ENCODE data around the gene PLA2G15. TPM values are rescaled to one million over a fixed set of nuclear protein-coding genes. Genes with fewer than 3 reads are reported as not detected.
A peak's percentile ranks its signal among the peaks of the same experiment; 100 is the strongest.

The PLA2G15 gene
- total RNA-seq, 1 experiment from 2014 or later, result 10.2 TPM

GRCh38 chr16:68236826-68237242, 8.3 kb upstream of the PLA2G15 start (continued):
- TF ChIP-seq FOXK1 (CRISPR knock-in tag; IDR thresholded peaks at IDR 0.05) (no peak), AR (CRISPR knock-in tag; IDR thresholded peaks at IDR 0.05) (no peak)
- TF ChIP-seq, protein P1, sequence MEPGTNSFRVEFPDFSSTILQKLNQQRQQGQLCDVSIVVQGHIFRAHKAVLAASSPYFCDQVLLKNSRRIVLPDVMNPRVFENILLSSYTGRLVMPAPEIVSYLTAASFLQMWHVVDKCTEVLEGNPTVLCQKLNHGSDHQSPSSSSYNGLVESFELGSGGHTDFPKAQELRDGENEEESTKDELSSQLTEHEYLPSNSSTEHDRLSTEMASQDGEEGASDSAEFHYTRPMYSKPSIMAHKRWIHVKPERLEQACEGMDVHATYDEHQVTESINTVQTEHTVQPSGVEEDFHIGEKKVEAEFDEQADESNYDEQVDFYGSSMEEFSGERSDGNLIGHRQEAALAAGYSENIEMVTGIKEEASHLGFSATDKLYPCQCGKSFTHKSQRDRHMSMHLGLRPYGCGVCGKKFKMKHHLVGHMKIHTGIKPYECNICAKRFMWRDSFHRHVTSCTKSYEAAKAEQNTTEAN (CRISPR knock-in tag; IDR thresholded peaks at IDR 0.05), result no peak

GRCh38 chr16:68237243-68238028, 7.7 kb upstream of the PLA2G15 start:
- H3K4me3 Mint-ChIP-seq, result peak overlapping the region; percentile 94
- no peaks in the 10 kb centered on the region for H3K9me3 Mint-ChIP-seq
- H3K27ac Mint-ChIP-seq, result peak overlapping the region; percentile 98
- H3K27me3 Mint-ChIP-seq (ENCODE audit: low read depth), result peaks cover 14% of the 10 kb centered on the region
- POLR2A ChIA-PET, result interaction anchor here (0.5 to 4.2 kb wide), 8 partner anchors 9 to 346 kb away, joined by 3 to 39 read pairs (median 4); partner anchors contain the start of genes NFATC3 and SLC7A6
- ATAC-seq (peak; percentile 79), DNase-seq (ENCODE audit: low spot score) (peak; percentile 99)
- H3K4me1 Mint-ChIP-seq, result peaks cover 24% of the 10 kb centered on the region
- CTCF ChIA-PET, result interaction anchor here (0.6 to 5.1 kb wide), 8 partner anchors 24 to 294 kb away, joined by 3 to 46 read pairs (median 6); partner anchors contain the start of genes LCAT, NFATC3, PRMT7 and SLC7A6
- peaks cover 5% of the 10 kb centered on the region; the same call in 1 of the 2 replicates for H3K36me3 Mint-ChIP-seq
- TF ChIP-seq MYBL2 (CRISPR knock-in tag; IDR thresholded peaks at IDR 0.05) (no peak; the same call in 1 of the 2 replicates), RORB (CRISPR knock-in tag; IDR thresholded peaks at IDR 0.05) (no peak), IRF2 (CRISPR knock-in tag; IDR thresholded peaks at IDR 0.05; ENCODE audit: borderline replicate concordance, low read depth) (no peak), FOXK1 (CRISPR knock-in tag; IDR thresholded peaks at IDR 0.05) (0 out of 2 replicates have a peak, but pooled peaks have one; percentile 74), AFF4 (CRISPR knock-in tag; IDR thresholded peaks at IDR 0.05; ENCODE audit: borderline replicate concordance) (no peak; the same call in 1 of the 2 replicates), ZNF416 (CRISPR knock-in tag; IDR thresholded peaks at IDR 0.05) (peak; percentile 54; the same call in 1 of the 2 replicates), ZNF532 (CRISPR knock-in tag; IDR thresholded peaks at IDR 0.05; ENCODE audit: borderline replicate concordance) (no peak), ZNF138 (CRISPR knock-in tag; conservative IDR thresholded peaks at IDR 0.05) (peak; percentile 77), TEAD4 (CRISPR knock-in tag; IDR thresholded peaks at IDR 0.05) (peak; percentile 96), SMAD4 (CRISPR knock-in tag; IDR thresholded peaks at IDR 0.05) (no peak), ZNF219 (CRISPR knock-in tag; IDR thresholded peaks at IDR 0.05; ENCODE audit: borderline replicate concordance) (no peak), ERG (CRISPR knock-in tag; IDR thresholded peaks at IDR 0.05) (no peak), SOX15 (CRISPR knock-in tag; IDR thresholded peaks at IDR 0.05) (no peak)
- TF ChIP-seq, protein P2, sequence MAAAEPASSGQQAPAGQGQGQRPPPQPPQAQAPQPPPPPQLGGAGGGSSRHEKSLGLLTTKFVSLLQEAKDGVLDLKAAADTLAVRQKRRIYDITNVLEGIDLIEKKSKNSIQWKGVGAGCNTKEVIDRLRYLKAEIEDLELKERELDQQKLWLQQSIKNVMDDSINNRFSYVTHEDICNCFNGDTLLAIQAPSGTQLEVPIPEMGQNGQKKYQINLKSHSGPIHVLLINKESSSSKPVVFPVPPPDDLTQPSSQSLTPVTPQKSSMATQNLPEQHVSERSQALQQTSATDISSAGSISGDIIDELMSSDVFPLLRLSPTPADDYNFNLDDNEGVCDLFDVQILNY (CRISPR knock-in tag; IDR thresholded peaks at IDR 0.05), result peak; percentile 88; the same call in 1 of the 2 replicates
- TF ChIP-seq, protein P3, sequence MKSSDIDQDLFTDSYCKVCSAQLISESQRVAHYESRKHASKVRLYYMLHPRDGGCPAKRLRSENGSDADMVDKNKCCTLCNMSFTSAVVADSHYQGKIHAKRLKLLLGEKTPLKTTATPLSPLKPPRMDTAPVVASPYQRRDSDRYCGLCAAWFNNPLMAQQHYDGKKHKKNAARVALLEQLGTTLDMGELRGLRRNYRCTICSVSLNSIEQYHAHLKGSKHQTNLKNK (CRISPR knock-in tag; IDR thresholded peaks at IDR 0.05), result no peak
- TF ChIP-seq, protein P4, sequence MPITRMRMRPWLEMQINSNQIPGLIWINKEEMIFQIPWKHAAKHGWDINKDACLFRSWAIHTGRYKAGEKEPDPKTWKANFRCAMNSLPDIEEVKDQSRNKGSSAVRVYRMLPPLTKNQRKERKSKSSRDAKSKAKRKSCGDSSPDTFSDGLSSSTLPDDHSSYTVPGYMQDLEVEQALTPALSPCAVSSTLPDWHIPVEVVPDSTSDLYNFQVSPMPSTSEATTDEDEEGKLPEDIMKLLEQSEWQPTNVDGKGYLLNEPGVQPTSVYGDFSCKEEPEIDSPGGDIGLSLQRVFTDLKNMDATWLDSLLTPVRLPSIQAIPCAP (CRISPR knock-in tag; IDR thresholded peaks at IDR 0.05), result no peak

Data from WTC11 (cell line).